ENCODE results near the gene UBE2H.

Gene UBE2H

GRCh38 chr7:129784783-129785684, 167.7 kb downstream of the UBE2H start:
- Histone ChIP-seq H3K9me3 (ENCODE audit: control insufficient read depth, insufficient read depth, low read depth, low read length) (no peaks in the 10 kb centered on the region), H3K27me3 (ENCODE audit: control insufficient read depth, insufficient read depth, low read length) (peaks cover 99% of the 10 kb centered on the region), H3K36me3 (ENCODE audit: control insufficient read depth, insufficient read depth, low read length) (no peaks in the 10 kb centered on the region), H3K9ac (ENCODE audit: low read length) (no peak overlapping the region), H3K4me3 (ENCODE audit: low read depth, low read length) (peak overlapping the region; percentile 44), H3K27ac (ENCODE audit: low read depth, low read length) (no peak overlapping the region), H3K4me1 (ENCODE audit: control insufficient read depth, insufficient read depth, low read length) (peaks cover 36% of the 10 kb centered on the region)

GRCh38 chr7:129784437-129784782, 168.3 kb downstream of the UBE2H start:
- Histone ChIP-seq H3K9ac (ENCODE audit: low read length) (no peak overlapping the region), H3K9me3 (ENCODE audit: control insufficient read depth, insufficient read depth, low read depth, low read length) (no peaks in the 10 kb centered on the region), H3K27me3 (ENCODE audit: control insufficient read depth, insufficient read depth, low read length) (peaks cover 98% of the 10 kb centered on the region), H3K4me1 (ENCODE audit: control insufficient read depth, insufficient read depth, low read length) (peaks cover 36% of the 10 kb centered on the region), H3K36me3 (ENCODE audit: control insufficient read depth, insufficient read depth, low read length) (no peaks in the 10 kb centered on the region), H3K27ac (ENCODE audit: low read depth, low read length) (no peak overlapping the region), H3K4me3 (ENCODE audit: low read depth, low read length) (no peak overlapping the region)

DNA sequence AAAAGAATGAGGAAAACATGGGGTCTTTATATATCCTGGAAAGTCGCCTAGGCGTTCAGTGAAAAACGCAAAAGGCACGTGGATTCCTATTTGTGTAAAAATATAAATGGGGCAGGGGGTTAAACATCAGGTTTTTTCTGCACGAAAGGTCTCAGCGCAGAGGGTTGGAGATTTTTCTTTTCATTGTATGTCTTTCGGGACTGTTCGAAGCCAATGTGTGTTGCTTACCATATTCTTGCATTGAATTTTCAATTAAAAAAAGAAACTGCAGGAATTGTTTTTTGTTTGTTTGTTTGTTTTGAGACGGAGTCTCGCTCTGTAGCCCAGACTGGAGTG, 169.2 kb downstream of the UBE2H start:
- Histone ChIP-seq H3K27ac (ENCODE audit: low read depth, low read length) (no peak overlapping the region), H3K27me3 (ENCODE audit: control insufficient read depth, insufficient read depth, low read length) (peaks cover 98% of the 10 kb centered on the region), H3K36me3 (ENCODE audit: control insufficient read depth, insufficient read depth, low read length) (no peaks in the 10 kb centered on the region), H3K4me3 (ENCODE audit: low read depth, low read length) (no peak overlapping the region), H3K9ac (ENCODE audit: low read length) (no peak overlapping the region), H3K9me3 (ENCODE audit: control insufficient read depth, insufficient read depth, low read depth, low read length) (no peaks in the 10 kb centered on the region), H3K4me1 (ENCODE audit: control insufficient read depth, insufficient read depth, low read length) (peaks cover 36% of the 10 kb centered on the region)

- Histone ChIP-seq H3K9me3 (ENCODE audit: control insufficient read depth, insufficient read depth, low read depth, low read length) (no peaks in the 10 kb centered on the region), H3K9ac (ENCODE audit: low read length) (no peak overlapping the region), H3K36me3 (ENCODE audit: control insufficient read depth, insufficient read depth, low read length) (no peaks in the 10 kb centered on the region), H3K4me3 (ENCODE audit: low read depth, low read length) (peak overlapping the region; percentile 93), H3K27me3 (ENCODE audit: control insufficient read depth, insufficient read depth, low read length) (peaks cover 98% of the 10 kb centered on the region), H3K27ac (ENCODE audit: low read depth, low read length) (no peak overlapping the region), H3K4me1 (ENCODE audit: control insufficient read depth, insufficient read depth, low read length) (peaks cover 42% of the 10 kb centered on the region)
Measured at GRCh38 chr7:129782818-129783583, 169.8 kb downstream of the UBE2H start.

- Histone ChIP-seq H3K4me1 (ENCODE audit: control insufficient read depth, insufficient read depth, low read length) (peaks cover 46% of the 10 kb centered on the region), H3K36me3 (ENCODE audit: control insufficient read depth, insufficient read depth, low read length) (no peaks in the 10 kb centered on the region), H3K27me3 (ENCODE audit: control insufficient read depth, insufficient read depth, low read length) (peaks cover 98% of the 10 kb centered on the region), H3K27ac (ENCODE audit: low read depth, low read length) (no peak overlapping the region), H3K4me3 (ENCODE audit: low read depth, low read length) (peak overlapping the region; percentile 93), H3K9ac (ENCODE audit: low read length) (no peak overlapping the region), H3K9me3 (ENCODE audit: control insufficient read depth, insufficient read depth, low read depth, low read length) (no peaks in the 10 kb centered on the region)
Measured at GRCh38 chr7:129781928-129782817, 170.6 kb downstream of the UBE2H start.

- Histone ChIP-seq H3K9me3 (ENCODE audit: control insufficient read depth, insufficient read depth, low read depth, low read length) (no peaks in the 10 kb centered on the region), H3K27me3 (ENCODE audit: control insufficient read depth, insufficient read depth, low read length) (peaks cover 98% of the 10 kb centered on the region), H3K36me3 (ENCODE audit: control insufficient read depth, insufficient read depth, low read length) (no peaks in the 10 kb centered on the region), H3K27ac (ENCODE audit: low read depth, low read length) (no peak overlapping the region), H3K4me3 (ENCODE audit: low read depth, low read length) (peak overlapping the region; percentile 93), H3K4me1 (ENCODE audit: control insufficient read depth, insufficient read depth, low read length) (peaks cover 49% of the 10 kb centered on the region), H3K9ac (ENCODE audit: low read length) (peak overlapping the region; percentile 29)
Measured at GRCh38 chr7:129780974-129781927, 171.5 kb downstream of the UBE2H start.

Measured in HUES6 (cell line).